Measurements from ENCODE around the gene NEB.
A peak's percentile ranks its signal among the peaks of the same experiment; 100 is the strongest.
"Not testable (repeated sequence)": the region's sequence is repeated elsewhere in the genome, so short reads cannot be mapped to it uniquely, and the experiment has no call there.

NEB gene

GRCh38 chr2:151649400-151649799 is 84.9 kb downstream of the NEB start:
- DNase-seq, result no peak

DNA sequence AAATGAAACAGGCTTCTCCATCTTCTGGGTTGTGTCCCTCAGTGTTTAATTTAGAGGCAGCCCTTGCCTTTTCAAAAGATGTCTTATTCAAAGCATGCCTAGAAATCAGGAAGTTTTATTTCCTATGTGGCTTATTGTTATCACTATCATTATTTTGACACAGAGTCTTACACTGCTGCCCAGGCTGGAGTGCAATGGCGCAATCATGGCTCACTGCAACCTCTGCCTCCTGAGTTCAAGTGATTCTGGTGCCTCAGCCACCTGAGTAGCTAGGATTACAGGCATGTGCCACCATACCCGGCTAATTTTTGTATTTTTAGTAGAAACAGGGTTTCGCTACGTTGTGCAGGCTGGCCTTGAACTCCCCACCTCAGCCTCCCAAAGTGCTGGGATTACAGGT is 87.8 kb downstream of the NEB start:
- not testable (repeated sequence) for DNase-seq

DNA sequence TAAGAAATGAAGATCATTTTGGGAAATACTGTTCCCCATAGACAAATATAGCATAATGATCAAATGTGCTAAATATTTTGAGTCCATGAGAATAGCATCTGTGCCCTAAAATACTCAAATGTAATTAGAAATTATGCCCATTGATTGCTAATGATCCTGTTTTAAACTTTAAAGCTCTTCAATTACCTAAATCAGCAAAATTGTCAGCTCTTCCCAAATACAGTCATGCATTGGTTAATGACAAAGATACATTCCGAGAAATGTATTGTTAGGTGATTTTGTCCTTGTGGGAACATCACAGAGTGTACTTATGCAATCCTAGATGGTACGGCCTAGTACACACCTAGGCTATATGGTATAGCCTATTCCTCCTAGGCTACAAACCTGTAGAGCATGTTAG is 89.7 kb downstream of the NEB start:
- no peak for DNase-seq

GRCh38 chr2:151641895-151642294 is 92.4 kb downstream of the NEB start:
- DNase-seq, result not testable (repeated sequence)

- DNase-seq, result no peak
These were observed 94.2 kb downstream of the NEB start for GRCh38 chr2:151640087-151640486.

DNA sequence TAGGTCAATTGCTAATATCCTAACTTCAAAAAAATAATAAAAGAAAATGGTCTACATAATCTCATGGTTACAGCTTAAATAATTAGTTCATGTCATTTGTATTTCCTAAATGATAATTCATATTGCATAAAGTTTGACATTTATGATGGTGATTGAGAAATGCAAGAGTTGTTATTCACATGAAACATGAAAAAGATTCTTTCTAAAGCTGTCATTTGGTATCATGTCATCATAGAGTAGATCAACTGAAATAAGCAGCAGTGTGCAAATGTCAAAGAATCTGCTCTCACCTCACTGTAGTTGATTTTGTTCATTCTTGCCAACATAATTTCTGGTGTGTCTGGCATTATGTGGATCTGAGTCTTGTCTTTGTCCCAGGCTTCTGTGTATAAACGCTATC is 95.3 kb downstream of the NEB start:
- no peak for DNase-seq

DNA sequence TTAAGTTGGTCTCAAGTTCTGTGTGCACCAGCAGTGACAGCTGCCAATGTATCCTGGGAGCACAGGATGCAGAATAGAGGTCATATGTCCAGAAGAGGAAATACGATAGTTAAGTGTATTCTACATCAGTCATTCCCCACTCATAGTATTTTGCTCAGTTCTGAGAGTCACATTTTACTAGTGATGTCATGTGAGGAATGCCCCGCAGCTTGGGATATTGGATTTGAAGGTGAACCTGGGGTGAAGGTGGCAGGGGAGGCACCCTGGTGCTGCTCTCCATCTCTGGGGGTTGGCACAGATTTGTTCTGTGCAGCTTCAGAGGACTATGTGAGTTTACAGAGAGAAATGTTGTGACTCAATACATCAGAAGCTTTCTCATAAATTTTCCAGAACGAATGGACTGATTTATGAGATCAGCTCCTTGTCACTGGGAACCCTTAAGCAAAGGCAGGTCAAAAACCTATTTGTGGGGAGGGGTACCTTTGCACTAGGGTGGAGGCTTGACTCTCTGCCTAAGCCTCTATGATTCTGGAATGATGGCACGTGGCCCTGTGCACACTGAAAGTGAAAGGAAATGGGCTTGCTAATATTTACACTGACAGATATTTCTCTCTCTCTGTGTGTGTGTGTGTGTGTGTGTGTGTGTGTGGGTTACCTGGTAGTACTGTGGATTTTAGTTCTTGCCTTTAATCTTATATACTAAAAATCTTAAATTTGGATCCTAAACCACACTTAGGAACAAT is 95.9 kb downstream of the NEB start:
- DNase-seq, result peak in 1 of 4 experiments; percentile 4

GRCh38 chr2:151637271-151637781 is 97.0 kb downstream of the NEB start:
- peak in 3 of 4 experiments; percentile 14 to 40 (median 30) for DNase-seq

- no peak for DNase-seq
These were observed 99.4 kb downstream of the NEB start for GRCh38 chr2:151634736-151635467.

DNA sequence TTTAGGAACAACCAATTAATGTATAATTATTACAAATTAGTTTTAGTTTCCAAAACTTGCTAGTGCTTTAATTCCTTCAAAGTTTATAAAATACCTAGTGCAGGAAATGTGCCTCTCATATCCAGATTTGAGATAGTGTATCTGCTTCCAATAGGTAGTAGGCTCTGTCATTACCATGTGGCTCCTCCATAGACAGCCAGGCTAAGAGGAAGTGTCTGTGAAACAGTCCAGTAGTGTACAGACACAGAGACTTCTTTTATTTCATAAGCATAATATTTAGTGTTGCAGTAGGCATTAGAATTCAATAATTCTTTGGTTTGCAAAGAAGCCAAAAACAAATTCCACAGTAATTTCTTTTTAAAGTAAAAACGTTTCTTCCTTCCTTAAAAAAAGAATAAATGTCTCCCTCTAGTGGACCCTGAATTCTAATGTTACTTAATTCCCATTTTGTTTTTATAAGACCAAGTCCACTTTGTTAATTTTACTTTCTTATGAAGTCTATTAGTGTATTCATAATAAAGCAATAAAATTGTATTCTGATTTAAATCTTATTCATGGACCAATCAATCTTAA is 101.2 kb downstream of the NEB start:
- no peak for DNase-seq

DNA sequence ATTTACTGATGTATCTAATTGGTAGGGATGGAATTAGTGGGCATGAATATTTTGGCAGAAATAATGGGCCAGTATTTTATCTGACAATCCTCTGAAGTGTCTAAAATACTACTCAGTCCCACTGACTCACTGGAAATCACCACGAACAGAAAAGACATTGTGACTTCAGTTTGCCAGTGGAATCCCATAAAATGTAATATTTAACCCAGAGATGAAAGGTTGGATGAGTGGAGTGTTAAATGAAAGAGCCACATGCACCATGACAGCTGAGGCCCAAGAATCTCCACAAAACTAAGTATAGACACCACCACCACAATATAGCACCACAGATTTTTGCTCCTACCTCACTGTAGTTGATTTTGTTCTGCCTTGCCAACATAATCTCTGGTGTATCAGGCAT is 103.9 kb downstream of the NEB start:
- DNase-seq, result no peak

DNA sequence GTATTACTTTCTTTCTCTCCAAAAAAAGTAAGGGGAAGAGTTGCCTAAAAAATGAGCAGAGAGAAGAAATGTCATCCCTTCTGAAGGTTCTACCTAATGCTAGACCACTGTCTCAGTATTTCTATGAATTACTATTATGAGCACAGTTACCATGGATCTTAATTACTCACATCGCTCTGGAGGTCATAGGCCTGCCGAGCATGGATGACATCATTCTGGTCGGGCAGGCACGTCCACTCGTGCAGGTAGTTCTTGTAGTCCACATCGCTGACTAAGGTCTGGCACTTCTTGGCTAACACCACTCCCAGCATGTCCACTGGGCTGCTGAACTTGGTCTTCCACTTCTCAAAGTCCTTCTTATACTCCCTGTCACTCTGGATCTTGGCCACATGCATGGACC is 106.9 kb downstream of the NEB start:
- no peak for DNase-seq

GRCh38 chr2:151624271-151624670 is 110.0 kb downstream of the NEB start:
- DNase-seq, result no peak

GRCh38 chr2:151623631-151624030 is 110.6 kb downstream of the NEB start:
- no peak for DNase-seq

GRCh38 chr2:151620761-151621160 is 113.5 kb downstream of the NEB start:
- no peak for DNase-seq

DNA sequence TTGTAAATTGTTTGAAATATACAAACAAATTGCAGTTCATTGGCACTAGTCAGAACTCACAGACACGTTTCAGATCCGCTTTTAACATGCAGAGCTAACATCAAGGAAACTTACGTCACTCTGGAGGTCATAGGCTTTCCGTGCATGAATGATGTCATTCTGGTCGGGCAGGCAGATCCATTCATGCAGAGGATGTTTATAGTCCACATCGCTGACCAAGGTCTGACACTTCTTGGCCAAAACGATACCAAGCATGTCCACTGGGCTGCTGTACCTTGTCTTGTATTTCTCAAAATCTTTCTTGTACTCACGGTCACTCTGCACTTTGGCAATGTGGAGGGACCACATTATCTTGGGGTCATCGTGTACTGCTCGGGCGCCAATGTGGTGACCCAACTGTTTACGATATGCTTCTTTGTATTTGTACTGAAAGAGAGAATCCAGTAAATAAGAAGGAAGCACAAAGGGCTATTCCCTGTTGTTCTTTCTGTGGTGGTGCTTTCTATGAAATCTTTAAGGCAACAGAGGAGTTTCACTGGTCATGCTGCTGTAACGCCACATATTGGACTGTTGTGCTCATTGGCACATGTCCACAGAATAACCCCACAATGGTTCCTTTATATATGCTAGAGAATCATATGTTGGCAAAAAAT is 114.8 kb downstream of the NEB start:
- DNase-seq, result no peak

DNA sequence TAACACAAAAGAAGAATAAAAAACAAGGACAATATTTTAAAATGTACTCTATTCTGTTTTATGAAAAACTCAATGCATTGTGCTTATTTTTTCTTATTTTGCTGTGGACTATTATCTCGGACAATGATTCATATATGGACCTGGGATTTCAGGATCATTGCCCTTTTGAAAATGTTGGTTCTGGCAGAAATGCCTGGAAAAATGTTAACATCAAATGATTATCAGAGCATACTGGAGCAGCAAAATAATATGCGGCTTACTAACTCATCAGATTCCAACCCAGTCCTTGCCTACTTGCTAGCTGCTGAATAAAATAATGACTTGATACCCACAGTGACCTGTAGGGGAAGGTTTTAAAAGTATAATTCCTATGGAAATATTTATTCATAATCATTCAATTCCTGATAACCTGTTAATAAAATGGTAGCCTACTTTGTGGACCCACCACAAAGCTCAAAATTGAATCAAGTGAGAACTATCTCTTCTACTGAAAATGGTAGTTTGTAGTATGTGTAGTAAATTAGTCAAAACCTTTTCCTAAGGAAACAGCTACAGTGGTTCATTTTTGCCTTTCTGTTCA is 117.4 kb downstream of the NEB start:
- no peak for DNase-seq

DNA sequence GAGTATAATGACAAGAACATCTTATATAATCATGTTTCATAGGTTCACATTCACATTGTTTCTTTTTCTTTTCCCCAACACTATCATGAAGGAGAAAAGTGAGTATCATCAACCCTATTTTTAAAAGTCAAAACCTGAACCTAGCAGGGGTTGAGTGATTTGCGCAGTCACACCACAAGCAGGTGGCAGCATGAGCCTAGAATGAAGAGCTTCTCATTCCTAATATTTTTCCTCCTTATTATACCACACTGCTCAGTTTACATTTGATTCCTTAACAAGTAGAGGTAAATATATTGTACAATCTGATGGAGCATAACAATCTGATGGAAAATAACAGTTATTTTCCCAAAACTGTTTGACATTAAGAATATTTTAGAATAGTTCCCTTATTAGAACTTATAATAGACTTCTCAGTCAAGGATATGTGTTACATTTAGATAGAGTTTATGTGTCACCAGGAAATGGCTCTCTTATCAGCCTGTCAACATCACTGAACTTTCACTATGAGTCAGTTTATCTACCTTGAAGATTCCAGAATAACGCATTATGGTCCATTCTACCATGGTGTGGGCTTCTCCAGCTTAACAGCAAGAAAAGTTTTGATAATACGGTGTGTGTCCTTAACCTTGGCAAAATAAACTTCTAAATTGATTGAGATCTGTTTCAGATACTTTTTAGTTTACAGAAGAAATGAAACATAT is 119.5 kb downstream of the NEB start:
- DNase-seq, result no peak

DNA sequence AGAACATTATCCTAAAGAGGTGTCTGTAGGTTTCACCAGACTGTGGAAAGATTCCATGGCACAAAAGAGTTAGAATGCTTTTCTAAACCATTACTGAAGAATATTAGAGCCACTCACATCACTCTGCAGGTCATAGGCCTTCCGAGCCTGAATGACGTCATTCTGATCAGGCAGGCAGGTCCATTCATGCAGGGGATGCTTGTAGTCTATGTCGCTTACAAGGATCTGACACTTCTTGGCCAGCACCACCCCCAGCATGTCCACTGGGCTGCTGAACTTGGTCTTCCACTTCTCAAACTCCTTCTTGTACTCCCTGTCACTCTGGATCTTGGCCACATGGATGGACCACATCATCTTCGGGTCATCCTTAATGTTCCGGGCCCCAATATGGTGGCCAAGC is 120.1 kb downstream of the NEB start:
- no peak for DNase-seq

DNA sequence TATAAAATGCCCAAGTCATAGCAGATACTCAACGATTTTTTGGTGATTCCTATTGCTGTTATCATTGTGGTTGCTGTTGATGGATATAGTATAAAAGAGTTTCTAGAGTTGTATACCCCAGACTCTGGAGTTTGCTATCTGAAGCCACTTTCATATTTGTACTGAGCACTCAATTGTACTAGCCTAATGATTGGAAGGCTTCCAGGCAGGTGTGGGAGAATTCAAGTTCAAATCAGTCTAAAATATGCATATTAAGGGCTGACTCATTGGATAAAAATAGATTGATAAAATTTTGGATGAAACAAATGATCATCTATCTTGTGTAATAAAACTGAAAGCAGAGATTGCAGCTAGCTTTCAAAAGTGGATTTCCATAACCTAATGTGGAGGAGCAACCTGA is 122.9 kb downstream of the NEB start:
- DNase-seq, result no peak

DNA sequence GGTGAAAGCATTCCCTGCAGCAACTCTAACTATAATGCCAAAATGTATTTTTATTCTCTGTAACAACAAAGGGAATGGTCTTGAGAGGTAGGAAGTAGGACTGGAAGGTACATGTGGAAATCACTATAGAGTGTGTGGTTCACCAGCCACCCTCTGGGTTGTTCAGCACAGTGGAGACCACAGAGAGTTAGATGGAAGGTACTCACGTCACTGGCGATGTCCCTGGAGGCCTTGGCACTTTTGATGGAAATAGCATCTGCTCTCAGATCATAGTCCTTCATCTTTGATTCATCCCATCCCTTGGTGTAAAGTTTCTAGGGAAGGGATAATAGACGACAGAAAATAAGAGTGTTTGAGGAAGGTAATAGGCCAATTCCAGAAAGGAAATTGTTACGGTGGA is 124.0 kb downstream of the NEB start:
- no peak for DNase-seq

DNA sequence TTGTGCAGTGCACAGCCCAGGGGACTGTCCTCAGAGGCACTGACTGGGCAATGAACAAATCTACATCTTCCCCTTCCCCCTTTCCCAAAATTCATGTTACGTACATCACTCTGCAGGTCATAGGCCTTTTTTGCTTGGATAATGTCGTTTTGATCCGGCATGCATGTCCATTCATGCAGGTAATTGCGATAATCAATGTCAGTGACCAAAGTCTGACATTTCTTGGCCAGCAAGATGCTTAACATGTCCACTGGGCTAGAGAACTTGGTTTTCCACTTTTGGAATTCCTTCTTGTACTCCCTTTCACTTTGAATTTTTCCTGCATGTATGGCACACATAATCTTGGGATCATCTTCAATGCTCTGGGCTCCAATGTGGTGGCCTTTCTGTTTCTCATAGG is 124.6 kb downstream of the NEB start:
- DNase-seq, result no peak
